IMR-90 (cell line): Measurements from ENCODE around the gene PPM1H. TPM values are rescaled to one million over a fixed set of nuclear protein-coding genes. Genes with fewer than 3 reads are reported as not detected.

Source experiments
- ATAC-seq: fragments of 200-7000 bp; cut with Tn5 transposase; 2 replicates; pipeline ENCODE4 v1.9.1; 2020; ENCODE audit warnings: low read depth, mild to moderate bottlenecking, moderate library complexity
- BruUV-seq: library from RNA; stranded (reverse); fragments of 400-500 nt; replicated peaks from 2 replicates; lab custom pipeline; 2021; lab: Mats Ljungman, UMichigan
- CTCF ChIA-PET: fragments of 300-600 bp; formaldehyde crosslinking; extraction: SDS; loops from one replicate; lab custom pipeline; 2021; ENCODE audit warnings: antibody characterized with exemption; lab: Yijun Ruan, JAX
- POLR2A ChIA-PET: fragments of 300-600 bp; sonication (Branson Sonifier 250); formaldehyde crosslinking; loops from one replicate; lab custom pipeline; 2022; ENCODE audit warnings: antibody characterized with exemption; ENCODE audit not compliant: unreplicated experiment; lab: Charles Lee
- DNase-seq: peaks from one replicate; pipeline ENCODE4 v3.0.0; 2013
- H2AFZ ChIP-seq: replicated peaks from 2 replicates; pipeline ENCODE3; 2013; ENCODE audit warnings: low read length, mild to moderate bottlenecking; ENCODE audit not compliant: poor library complexity
- H2AK5ac ChIP-seq: 2 replicates; pipeline ENCODE4 v1.6.1; 2013; ENCODE audit warnings: low read depth, low read length, inconsistent platforms
- H2AK9ac ChIP-seq: replicated peaks from 2 replicates; pipeline ENCODE3; 2013; ENCODE audit warnings: mild to moderate bottlenecking, low read depth, low read length, moderate library complexity; ENCODE audit not compliant: poor library complexity
- H2BK120ac ChIP-seq: 2 replicates; pipeline ENCODE4 v1.6.1; 2013; ENCODE audit warnings: low read depth, low read length, inconsistent platforms
- H2BK15ac ChIP-seq: 3 replicates; pipeline ENCODE4 v1.6.1; 2013; ENCODE audit warnings: low read depth, low read length, inconsistent platforms
- H2BK20ac ChIP-seq: 2 replicates; pipeline ENCODE4 v1.6.1; 2013; ENCODE audit warnings: low read depth, mild to moderate bottlenecking, inconsistent platforms, low read length, moderate library complexity
- H2BK5ac ChIP-seq: 2 replicates; pipeline ENCODE4 v1.6.1; 2013; ENCODE audit warnings: mild to moderate bottlenecking, low read depth, low read length, inconsistent platforms; ENCODE audit not compliant: poor library complexity, severe bottlenecking
- H3K14ac ChIP-seq: replicated peaks from 2 replicates; pipeline ENCODE4 v1.6.1; 2013; ENCODE audit warnings: low read depth, low read length, inconsistent platforms
- H3K18ac ChIP-seq: 2 replicates; pipeline ENCODE4 v1.6.1; 2013; ENCODE audit warnings: low read depth, low read length, control low read depth
- H3K23ac ChIP-seq: 2 replicates; pipeline ENCODE4 v1.6.1; 2013; ENCODE audit warnings: low read depth, low read length, inconsistent platforms
- H3K27ac ChIP-seq: 2 replicates; pipeline ENCODE4 v1.5.1; 2013; ENCODE audit warnings: mild to moderate bottlenecking, control low read depth, low read length; ENCODE audit not compliant: insufficient read depth
- H3K27me3 ChIP-seq: 2 replicates; pipeline ENCODE4 v1.6.1; 2013; ENCODE audit warnings: low read length; ENCODE audit not compliant: control insufficient read depth, insufficient read depth
- H3K36me3 ChIP-seq: 2 replicates; pipeline ENCODE4 v1.6.1; 2013; ENCODE audit warnings: low read length, mixed read lengths; ENCODE audit not compliant: control insufficient read depth, insufficient read depth
- H3K4ac ChIP-seq: 2 replicates; pipeline ENCODE4 v1.6.1; 2013; ENCODE audit warnings: low read depth, low read length, inconsistent platforms
- H3K4me1 ChIP-seq: 2 replicates; pipeline ENCODE4 v1.6.1; 2013; ENCODE audit warnings: low read length, mixed read lengths; ENCODE audit not compliant: control insufficient read depth, insufficient read depth
- H3K4me2 ChIP-seq: 2 replicates; pipeline ENCODE4 v1.6.1; 2013; ENCODE audit warnings: low read depth, mild to moderate bottlenecking, control low read depth, low read length, moderate library complexity
- H3K4me3 ChIP-seq: 2 replicates; pipeline ENCODE4 v1.5.1; 2013; ENCODE audit warnings: low read depth, mild to moderate bottlenecking, control low read depth, low read length, moderate library complexity; ENCODE audit not compliant: insufficient read depth
- H3K56ac ChIP-seq: 2 replicates; pipeline ENCODE4 v1.6.1; 2013; ENCODE audit warnings: low read length, inconsistent platforms; ENCODE audit not compliant: insufficient read depth; ENCODE audit errors: extremely low read depth
- H3K79me1 ChIP-seq, 2 experiments: 2 replicates each; pipeline ENCODE4 v1.6.1; 2013; ENCODE audit warnings: low read length in 2 of 2, inconsistent platforms in 1 of 2, low read depth in 1 of 2
- H3K9ac ChIP-seq: 2 replicates; pipeline ENCODE4 v1.6.1; 2013; ENCODE audit warnings: low read depth, low read length, control low read depth
- H3K9me1 ChIP-seq: 2 replicates; pipeline ENCODE4 v1.6.1; 2013; ENCODE audit warnings: low read length, inconsistent platforms; ENCODE audit not compliant: insufficient read depth
- H3K9me3 ChIP-seq: 2 replicates; pipeline ENCODE4 v1.6.1; 2013; ENCODE audit warnings: low read length; ENCODE audit not compliant: control insufficient read depth, insufficient read depth
- H4K20me1 ChIP-seq: 2 replicates; pipeline ENCODE4 v1.6.1; 2013; ENCODE audit warnings: low read length, inconsistent platforms; ENCODE audit not compliant: insufficient read depth
- H4K5ac ChIP-seq: 2 replicates; pipeline ENCODE4 v1.6.1; 2013; ENCODE audit warnings: mild to moderate bottlenecking, low read depth, low read length, control low read depth
- H4K8ac ChIP-seq, 2 experiments: 2 replicates each; pipeline ENCODE4 v1.6.1; 2013; ENCODE audit warnings: low read depth in 2 of 2, low read length in 2 of 2, control low read depth in 1 of 2, inconsistent platforms in 1 of 2
- H4K91ac ChIP-seq: 2 replicates; pipeline ENCODE4 v1.6.1; 2013; ENCODE audit warnings: low read depth, low read length, inconsistent platforms; ENCODE audit not compliant: insufficient read depth
- BHLHE40 ChIP-seq: fragments of 150-350 bp; IDR thresholded peaks from 2 replicates; pipeline ENCODE4 v1.6.1; 2016; ENCODE audit warnings: mild to moderate bottlenecking, low read depth, low read length
- ELK1 ChIP-seq: fragments of 150-350 bp; IDR thresholded peaks from 2 replicates; pipeline ENCODE4 v1.6.1; 2016; ENCODE audit warnings: low read depth, mild to moderate bottlenecking, low read length, moderate library complexity, borderline replicate concordance
- FOS ChIP-seq: fragments of 150-350 bp; IDR thresholded peaks from 2 replicates; pipeline ENCODE4 v1.6.1; 2016; ENCODE audit warnings: low read depth, low read length
- MAFK ChIP-seq: IDR thresholded peaks from 2 replicates; pipeline ENCODE4 v1.6.1; 2012; ENCODE audit warnings: low read depth, low read length, improper control_type of control experiment
- MAZ ChIP-seq: IDR thresholded peaks from 2 replicates; pipeline ENCODE4 v1.6.1; 2012; ENCODE audit warnings: low read depth, mild to moderate bottlenecking, low read length, improper control_type of control experiment, moderate library complexity, borderline replicate concordance
- MXI1 ChIP-seq: IDR thresholded peaks from 2 replicates; pipeline ENCODE4 v1.6.1; 2012; ENCODE audit warnings: low read depth, mild to moderate bottlenecking, low read length, moderate library complexity, borderline replicate concordance
- NFE2L2 ChIP-seq: fragments of 150-350 bp; IDR thresholded peaks from 2 replicates; pipeline ENCODE4 v1.6.1; 2016; ENCODE audit warnings: low read depth, mild to moderate bottlenecking, low read length
- POLR2A ChIP-seq: IDR thresholded peaks from 2 replicates; pipeline ENCODE4 v1.6.1; 2012; ENCODE audit warnings: mild to moderate bottlenecking, low read depth, low read length
- RCOR1 ChIP-seq: IDR thresholded peaks from 2 replicates; pipeline ENCODE4 v1.6.1; 2012; ENCODE audit warnings: mild to moderate bottlenecking, low read length, improper control_type of control experiment; ENCODE audit not compliant: insufficient replicate concordance
- RFX5 ChIP-seq: IDR thresholded peaks from 2 replicates; pipeline ENCODE4 v1.8.0; 2012; ENCODE audit warnings: low read depth, mild to moderate bottlenecking, low read length, moderate library complexity
- SMC3 ChIP-seq: fragments of 150-350 bp; IDR thresholded peaks from 2 replicates; pipeline ENCODE4 v1.6.1; 2016; ENCODE audit warnings: low read depth, mild to moderate bottlenecking, antibody characterized with exemption, low read length, moderate library complexity
- USF2 ChIP-seq: fragments of 150-350 bp; IDR thresholded peaks from 2 replicates; pipeline ENCODE4 v1.6.1; 2017; ENCODE audit warnings: mild to moderate bottlenecking, antibody characterized with exemption, low read length, low read depth
- WGBS, 2 experiments: methylation state at CpG; one replicate each; pipeline versions ENCODE4 v1.1.5 to v1.1.7; 2013; ENCODE audit warnings: missing lambda C conversion rate in 2 of 2; ENCODE audit not compliant: insufficient read length in 1 of 2; ENCODE audit errors: extremely low coverage in 2 of 2; 5-methylcytosine and 5-hydroxymethylcytosine counted together
- dilution Hi-C: fragments of 300-500 bp; cut with HindIII; formaldehyde crosslinking; loops from one replicate; pipeline ENCODE4 v1.14.3; 2018; ENCODE audit warnings: low sequenced_read_pairs; ENCODE audit not compliant: unreplicated experiment
- in situ Hi-C: fragments of 300-500 bp; cut with MboI; formaldehyde crosslinking; loops from 3 replicates; pipeline ENCODE4 v1.14.3; 2019; ENCODE audit warnings: low sequenced_read_pairs, inconsistent platforms, mixed read lengths
- intact Hi-C: fragments of 100-400 bp; cut with micrococcal nuclease; formaldehyde crosslinking; loops from 2 replicates; pipeline ENCODE4 v1.10.0; 2022
- polyA plus RNA-seq, 3 experiments: library from polyadenylated mRNA; depleted of rRNA; stranded (reverse); fragments of >200 nt; gene quantifications; 2 replicates each; pipeline ENCODE4 v1.2.3, GENCODE V29; 2012; ENCODE audit warnings: low replicate concordance in 1 of 3
- total RNA-seq: library from RNA; depleted of rRNA; stranded (reverse); fragments of >200 nt; gene quantifications from 2 replicates; pipeline ENCODE4 v1.2.3, GENCODE V29; 2012

The PPM1H gene
- total and polyA plus RNA-seq, 2 of the 4 experiments (the other 2 are of a cell fraction): 0.14 to 0.18 TPM

- ATAC-seq (no peak), DNase-seq (no peak)
- Histone ChIP-seq H3K4me1 (peaks cover 2% of the 10 kb centered on the region; the same call in 1 of the 2 replicates), H3K9me1 (no peaks in the 10 kb centered on the region), H3K79me1 (no peaks in the 10 kb centered on the region), H2BK120ac (no peak overlapping the region), H2BK15ac (no peak overlapping the region), H4K91ac (no peak overlapping the region), H2AK9ac (no peak overlapping the region), H3K4me3 (no peak overlapping the region), H2BK20ac (no peak overlapping the region), H3K23ac (no peak overlapping the region), H4K8ac (no peak overlapping the region), H3K36me3 (no peaks in the 10 kb centered on the region), H3K4ac (no peak overlapping the region), H2AK5ac (no peak overlapping the region), H3K14ac (no peak overlapping the region), H3K4me2 (no peak overlapping the region), H2AFZ (no peak overlapping the region), H3K56ac (no peak overlapping the region), H3K27me3 (peaks cover 7% of the 10 kb centered on the region; the same call in 1 of the 2 replicates), H4K5ac (no peak overlapping the region), H3K27ac (no peak overlapping the region), H3K9ac (no peak overlapping the region), H3K9me3 (peaks cover 8% of the 10 kb centered on the region; the same call in 1 of the 2 replicates), H4K20me1 (no peaks in the 10 kb centered on the region), H3K18ac (no peak overlapping the region), H2BK5ac (no peak overlapping the region)
- CTCF ChIA-PET: no interaction called here
- BruUV-seq: no TSS peak
- intact Hi-C loops (no loop called here), dilution Hi-C loops (no loop called here), in situ Hi-C loops (no loop called here)
- 92% methylated on average over 2 of the region's 11 CpGs; no CpG with 5 or more reads in 1 of the 2 experiments for WGBS, 2 experiments
- TF ChIP-seq NFE2L2: no peak
- TF ChIP-seq MAFK: no peak
- no peak for TF ChIP-seq RFX5
- TF ChIP-seq RCOR1: no peak
- TF ChIP-seq USF2: no peak
- TF ChIP-seq BHLHE40: no peak
- TF ChIP-seq MAZ: no peak
- TF ChIP-seq POLR2A: no peak
- TF ChIP-seq SMC3: no peak
- TF ChIP-seq ELK1: no peak
- TF ChIP-seq FOS: no peak
- no peak for TF ChIP-seq MXI1
- POLR2A ChIA-PET: no interaction called here
These were observed 258.2 kb downstream of the PPM1H start for GRCh38 chr12:62676521-62677307.
